ENCODE measurements around the gene NPY1R.

The NPY1R gene

GRCh38 chr4:163332526-163333406 is at the start of gene NPY1R:
Gene NPY1R, minus strand, starts transcription at chr4:163332596. Its CDS starts 6,042 bp downstream, at chr4:163326554.
- DNase-seq, result no peak

DNA sequence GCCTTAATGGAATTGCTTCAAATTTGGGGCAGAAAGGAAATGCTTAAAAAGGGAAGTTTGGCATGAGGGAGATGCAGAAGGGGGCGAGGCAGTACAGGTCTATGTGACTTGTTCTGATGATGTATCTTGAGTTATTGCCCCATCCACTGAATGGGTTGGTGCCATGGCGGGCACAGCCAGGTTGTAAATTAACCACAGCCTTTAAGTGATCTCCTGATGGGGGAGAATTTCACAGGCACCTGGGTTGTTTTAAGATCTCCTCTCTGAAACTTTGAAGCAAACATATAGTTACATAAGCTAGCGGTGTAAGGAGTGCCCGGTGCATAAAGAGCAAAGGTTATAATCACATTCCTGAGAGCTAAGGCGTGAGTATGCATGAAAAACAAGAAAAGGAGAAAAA is 48.3 kb upstream of the NPY1R start:
- DNase-seq, result no peak

DNA sequence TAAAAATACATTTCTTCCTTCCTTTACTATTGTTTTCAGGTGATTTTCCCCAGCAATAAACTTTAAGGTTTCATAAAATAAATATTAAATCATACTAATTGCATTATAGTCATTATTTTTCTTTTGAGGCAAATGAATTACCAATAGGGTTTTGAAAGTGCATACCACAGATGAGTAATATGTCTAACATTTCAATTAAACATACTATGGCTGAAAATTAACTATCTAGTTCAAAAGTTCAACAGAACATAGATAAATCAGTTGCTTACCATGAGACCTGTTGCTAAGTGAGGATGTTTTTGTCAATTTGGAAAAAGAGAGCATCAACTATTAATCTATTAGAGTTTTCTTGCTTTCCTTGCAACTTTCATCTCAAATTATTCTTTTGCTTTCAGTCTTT is 46.3 kb upstream of the NPY1R start:
- no peak for DNase-seq

- DNase-seq, result no peak
Observed at GRCh38 chr4:163372029-163372428, 39.6 kb upstream of the NPY1R start.

DNA sequence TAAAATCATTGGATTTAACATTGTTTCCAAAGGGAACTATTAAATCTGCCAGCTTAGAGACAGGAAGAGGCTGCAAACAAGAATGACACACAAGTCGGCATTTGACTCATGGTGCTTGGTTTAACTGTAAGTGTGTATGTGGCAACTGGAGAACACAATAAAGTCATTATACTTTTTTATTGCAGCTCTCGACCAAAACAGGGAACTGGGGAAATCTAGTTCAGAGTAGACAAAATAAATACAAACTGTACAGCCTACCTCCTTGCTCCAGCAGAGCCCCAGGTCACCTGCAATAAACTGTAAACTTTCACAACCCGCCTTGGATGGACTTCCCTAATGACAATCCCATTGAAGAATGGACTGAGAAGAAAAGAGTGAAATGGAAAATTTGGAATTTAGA is 35.3 kb upstream of the NPY1R start:
- no peak for DNase-seq

- DNase-seq, result no peak
Observed at GRCh38 chr4:163356104-163356503, 23.7 kb upstream of the NPY1R start.

GRCh38 chr4:163353054-163353453 is 20.7 kb upstream of the NPY1R start:
- no peak for DNase-seq

- DNase-seq, result no peak
Observed at GRCh38 chr4:163350672-163351071, 18.3 kb upstream of the NPY1R start.

- no peak for DNase-seq
Observed at GRCh38 chr4:163344147-163345125, 12.0 kb upstream of the NPY1R start.

DNA sequence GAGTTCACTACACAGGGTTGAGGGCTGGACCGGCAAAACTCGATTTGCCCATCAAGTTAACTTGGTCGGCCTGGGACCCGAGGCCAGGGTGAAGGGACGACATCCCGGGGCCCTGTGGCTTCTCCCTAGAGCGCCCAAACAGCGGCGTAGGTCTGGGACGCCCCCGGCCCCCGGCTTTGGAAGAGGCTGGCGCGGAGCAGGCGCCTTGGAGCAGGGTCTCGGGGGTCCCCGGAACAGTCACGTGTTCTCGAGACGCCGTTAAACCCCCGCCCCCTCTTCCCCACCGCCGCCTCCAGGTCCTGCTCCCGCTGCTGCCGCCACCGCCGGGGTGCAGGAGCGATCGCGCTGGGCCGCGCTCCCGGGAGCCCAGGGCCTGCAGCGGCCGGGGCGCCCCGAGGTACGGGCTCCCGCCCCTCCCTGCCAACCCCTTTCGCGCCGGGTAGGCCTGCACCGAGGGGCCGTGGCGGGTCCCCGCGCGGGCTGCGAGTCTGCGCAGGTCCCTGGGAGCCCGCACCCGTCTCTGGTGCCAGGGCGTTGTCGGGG is 11.3 kb upstream of the NPY1R start, which contains the start of gene NPY5R:
Gene NPY5R (plus strand): TSS at position 289 of the 543 bp plus-strand sequence. CDS start 6,382 bp downstream, outside the sequence.
- no peak for DNase-seq

GRCh38 chr4:163335384-163335783 is 3.0 kb upstream of the NPY1R start:
- DNase-seq, result no peak

DNA sequence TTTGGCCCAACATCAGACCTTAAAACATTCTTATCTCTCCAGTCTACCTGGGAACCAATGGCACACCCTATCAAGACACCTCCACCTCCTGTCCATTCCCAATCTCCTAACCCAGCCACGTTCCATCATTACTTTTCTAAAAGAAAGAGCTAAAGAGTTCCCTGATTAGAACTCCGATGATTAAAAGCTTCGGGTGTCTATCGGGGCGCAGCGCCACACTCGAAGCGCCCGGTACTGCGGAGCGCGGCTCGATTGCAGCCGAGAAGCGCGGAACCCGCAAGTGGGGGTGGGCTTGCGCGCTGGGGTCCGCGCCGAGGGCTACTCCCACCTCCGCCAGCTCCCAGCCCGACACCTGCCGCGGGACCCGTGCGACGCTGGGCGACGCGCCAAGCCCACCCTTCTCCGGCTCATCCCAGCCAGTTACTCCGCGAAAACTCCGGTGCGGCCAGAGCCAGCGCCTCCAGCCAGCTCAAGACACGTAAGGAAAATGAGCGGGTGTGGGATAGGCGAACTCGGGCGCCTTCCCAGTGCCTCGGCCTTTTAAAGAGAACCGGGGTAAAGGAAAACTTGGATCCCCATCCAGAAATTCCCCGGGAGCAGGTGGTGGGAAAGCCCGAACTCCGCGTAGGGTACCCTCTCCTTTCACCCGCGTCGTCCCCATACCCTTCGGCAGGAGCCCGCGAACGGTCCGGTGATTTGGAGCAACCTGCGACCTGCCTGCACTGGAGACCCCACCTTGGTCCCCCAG is 593 bp downstream of the NPY1R start:
- no peak for DNase-seq

DNA sequence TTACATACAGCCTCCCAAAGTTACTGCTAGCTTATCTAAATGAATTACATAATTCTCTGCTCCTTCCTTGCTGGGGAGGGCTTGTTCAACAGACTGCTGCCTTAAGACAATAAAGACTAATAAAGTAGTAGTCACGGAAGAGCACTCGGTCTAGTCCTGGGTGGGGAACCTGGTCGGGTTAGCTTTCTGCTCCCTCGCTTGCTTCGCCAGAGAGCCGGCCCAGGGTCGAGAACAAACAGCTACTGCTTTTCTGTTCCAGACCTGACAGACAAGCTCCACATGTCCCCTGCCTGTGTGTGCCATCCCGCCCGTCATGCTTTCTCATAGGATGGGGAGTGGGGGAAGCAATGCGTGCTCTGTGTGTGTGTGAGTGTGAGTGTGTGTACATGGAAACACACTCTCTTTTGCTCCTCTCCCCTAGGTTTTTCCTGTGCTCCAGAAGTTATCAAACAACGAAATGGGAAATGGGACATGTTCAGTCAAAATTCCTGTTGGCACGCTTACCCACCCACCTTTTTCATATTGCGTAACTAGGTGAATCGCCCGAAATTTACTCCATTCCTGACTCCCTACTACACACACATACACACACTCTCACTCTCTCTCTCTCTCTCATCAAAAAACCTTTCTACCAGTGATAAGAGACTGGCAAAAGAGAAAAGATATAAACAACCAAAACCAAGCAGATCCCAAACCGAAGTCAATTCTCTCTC is 1.3 kb downstream of the NPY1R start:
- no peak for DNase-seq

DNA sequence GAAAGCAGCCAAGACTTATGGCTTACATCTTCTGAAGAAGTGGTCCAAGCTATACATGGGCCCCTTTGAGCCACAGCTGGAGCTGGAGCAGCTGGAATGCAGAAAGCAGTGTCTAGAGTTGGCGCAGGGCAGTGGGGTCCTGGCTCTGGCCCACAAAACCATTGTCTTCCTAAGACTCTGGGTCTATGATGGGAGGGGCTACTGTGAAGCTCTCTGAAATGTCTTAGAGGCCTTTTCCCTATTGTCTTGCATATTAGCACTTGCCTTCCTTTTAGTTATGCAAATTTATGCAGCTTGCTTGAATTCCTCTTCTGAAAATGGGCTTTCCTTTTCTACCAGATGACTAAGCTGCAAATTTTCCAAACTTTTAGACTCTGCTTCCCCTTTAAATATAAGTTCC is 15.3 kb downstream of the NPY1R start:
- no peak for DNase-seq

- DNase-seq, result no peak
Observed at GRCh38 chr4:163309466-163309865, 22.9 kb downstream of the NPY1R start.

GRCh38 chr4:163303069-163303468 is 29.3 kb downstream of the NPY1R start:
- DNase-seq, result no peak

DNA sequence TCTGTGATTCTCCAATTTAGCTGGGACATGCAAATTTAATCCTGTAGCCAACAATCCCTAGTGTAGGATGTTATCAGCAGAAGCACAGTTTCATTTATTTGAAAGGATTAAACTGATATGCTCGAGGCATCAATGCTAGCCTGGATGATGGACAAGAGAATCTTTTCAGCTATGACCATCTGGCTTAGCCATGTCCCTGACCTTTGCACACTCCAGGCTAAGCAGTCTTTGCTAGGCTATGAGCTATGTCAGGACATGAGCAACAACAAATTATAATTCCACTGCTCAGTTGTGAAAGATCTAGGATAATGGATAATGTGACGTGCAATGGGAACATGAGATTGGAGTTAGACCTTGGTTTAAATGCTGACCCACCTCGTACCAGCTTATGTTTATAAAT is 32.0 kb downstream of the NPY1R start:
- no peak for DNase-seq

- DNase-seq, result no peak
Observed at GRCh38 chr4:163295138-163295537, 37.3 kb downstream of the NPY1R start.

DNA sequence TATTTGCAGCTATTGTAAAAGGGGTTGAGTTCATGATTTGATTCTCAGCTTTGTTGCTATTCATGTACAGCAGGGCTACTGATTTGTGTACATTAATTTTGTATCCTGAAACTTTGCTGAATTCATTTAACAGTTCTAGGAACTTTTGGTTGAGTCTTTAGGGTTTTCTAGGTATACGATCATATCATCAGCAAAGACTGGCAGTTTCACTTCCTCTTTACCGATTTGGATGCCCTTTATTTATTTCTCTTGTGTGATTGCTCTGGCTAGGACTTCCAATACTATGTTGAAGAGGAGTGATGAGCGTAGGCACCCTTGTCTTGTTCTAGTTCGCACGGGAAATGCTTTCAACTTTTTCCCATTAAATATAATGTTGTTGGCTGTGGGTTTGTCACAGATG is 48.1 kb downstream of the NPY1R start:
- no peak for DNase-seq

GRCh38 chr4:163280703-163281519 is 51.5 kb downstream of the NPY1R start:
- DNase-seq, result no peak

GRCh38 chr4:163279713-163280112 is 52.7 kb downstream of the NPY1R start:
- no peak for DNase-seq
